ENCODE data around the gene EHMT1.
"Not testable (repeated sequence)": the region's sequence is repeated elsewhere in the genome, so short reads cannot be mapped to it uniquely, and the experiment has no call there.

Gene EHMT1

DNA sequence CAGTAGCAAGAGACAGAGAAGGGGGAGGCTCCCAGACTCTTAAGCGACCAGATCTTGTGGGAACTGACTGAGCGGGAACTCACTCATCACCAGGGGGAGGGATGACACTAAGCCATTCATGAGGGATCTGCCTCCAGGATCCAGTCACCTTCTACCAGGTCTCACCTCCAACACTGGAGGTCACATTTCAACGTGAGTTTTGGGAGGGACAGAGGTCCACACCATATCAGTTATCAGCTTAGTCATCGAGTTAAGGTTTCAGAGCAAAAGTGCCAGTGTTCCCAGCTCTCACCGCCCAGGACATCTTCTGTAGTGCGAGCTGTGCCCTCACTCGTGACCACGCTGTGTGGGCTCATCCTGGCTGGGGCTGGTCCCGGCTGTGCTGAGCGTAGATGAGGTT, 160.1 kb downstream of the EHMT1 start:
- Histone ChIP-seq H3K9me3 (ENCODE audit: control insufficient read depth, low read length) (no peaks in the 10 kb centered on the region), H3K27me3 (replicated peaks; ENCODE audit: control insufficient read depth, insufficient read depth, low read length, poor library complexity, severe bottlenecking) (no peaks in the 10 kb centered on the region), H3K27ac (ENCODE audit: insufficient read depth, low read length, poor library complexity, severe bottlenecking) (no peak overlapping the region), H3K4me3 (ENCODE audit: insufficient read depth, low read depth, low read length, poor library complexity, severe bottlenecking) (no peak overlapping the region), H3K4me1 (ENCODE audit: control insufficient read depth, insufficient read depth, low read length, poor library complexity, severe bottlenecking) (no peaks in the 10 kb centered on the region), H3K36me3 (ENCODE audit: control insufficient read depth, insufficient read depth, low read length) (peaks cover 76% of the 10 kb centered on the region)
- no peak for DNase-seq

DNA sequence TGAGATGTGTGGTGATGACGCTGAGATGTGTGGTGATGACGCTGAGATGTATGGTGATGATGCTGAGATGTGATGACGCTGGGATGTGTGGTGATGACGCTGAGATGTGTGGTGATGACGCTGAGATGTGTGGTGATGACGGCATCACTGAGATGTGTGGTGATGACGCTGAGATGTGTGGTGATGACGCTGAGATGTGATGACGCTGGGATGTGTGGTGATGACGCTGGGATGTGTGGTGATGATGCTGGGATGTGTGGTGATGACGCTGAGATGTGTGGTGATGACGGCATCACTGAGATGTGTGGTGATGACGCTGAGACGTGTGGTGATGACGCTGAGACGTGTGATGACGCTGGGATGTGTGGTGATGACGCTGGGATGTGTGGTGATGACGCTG, 161.2 kb downstream of the EHMT1 start:
- H3K36me3 ChIP-seq (ENCODE audit: control insufficient read depth, insufficient read depth, low read length), result peaks cover 82% of the 10 kb centered on the region
- not testable (repeated sequence) for H3K4me3 ChIP-seq (ENCODE audit: insufficient read depth, low read depth, low read length, poor library complexity, severe bottlenecking); H3K4me1 ChIP-seq (ENCODE audit: control insufficient read depth, insufficient read depth, low read length, poor library complexity, severe bottlenecking); H3K27me3 ChIP-seq (replicated peaks; ENCODE audit: control insufficient read depth, insufficient read depth, low read length, poor library complexity, severe bottlenecking); H3K27ac ChIP-seq (ENCODE audit: insufficient read depth, low read length, poor library complexity, severe bottlenecking); DNase-seq; H3K9me3 ChIP-seq (ENCODE audit: control insufficient read depth, low read length)

DNA sequence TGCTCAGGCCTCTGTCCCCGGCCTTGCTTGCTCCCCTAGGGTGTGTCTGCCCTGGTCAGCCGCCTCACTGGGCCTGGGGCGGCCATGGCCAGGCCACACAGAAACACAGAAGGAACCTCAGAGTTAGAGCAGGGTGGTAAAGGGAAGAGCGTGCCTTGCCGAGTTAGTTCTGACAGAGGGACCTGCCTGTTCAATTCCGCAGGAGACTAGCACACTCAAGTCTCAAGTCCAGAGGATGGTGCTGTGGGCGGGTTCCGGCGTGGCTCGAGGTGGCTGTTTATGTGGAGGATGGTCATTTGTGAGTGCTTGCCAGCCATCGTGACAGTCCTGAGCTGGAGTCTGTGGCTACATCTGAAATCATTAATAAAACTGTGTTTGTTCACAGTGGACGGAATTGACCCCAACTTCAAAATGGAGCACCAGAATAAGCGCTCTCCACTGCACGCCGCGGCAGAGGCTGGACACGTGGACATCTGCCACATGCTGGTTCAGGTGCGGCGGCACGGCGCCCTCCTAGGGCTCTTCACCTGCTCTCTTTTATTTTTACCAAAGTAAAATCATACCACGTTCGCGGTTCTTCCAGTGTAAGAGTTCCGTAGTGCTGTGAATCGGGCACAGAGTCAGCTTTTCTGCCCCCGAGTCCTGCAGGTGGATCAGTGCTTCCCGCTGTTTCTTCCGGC, 163.2 kb downstream of the EHMT1 start:
- no peak overlapping the region for H3K27ac ChIP-seq (ENCODE audit: insufficient read depth, low read length, poor library complexity, severe bottlenecking)
- no peaks in the 10 kb centered on the region for H3K27me3 ChIP-seq (replicated peaks; ENCODE audit: control insufficient read depth, insufficient read depth, low read length, poor library complexity, severe bottlenecking)
- H3K9me3 ChIP-seq (ENCODE audit: control insufficient read depth, low read length), result no peaks in the 10 kb centered on the region
- no peak overlapping the region for H3K4me3 ChIP-seq (ENCODE audit: insufficient read depth, low read depth, low read length, poor library complexity, severe bottlenecking)
- H3K4me1 ChIP-seq (ENCODE audit: control insufficient read depth, insufficient read depth, low read length, poor library complexity, severe bottlenecking), result no peaks in the 10 kb centered on the region
- DNase-seq, result no peak
- peaks cover 71% of the 10 kb centered on the region for H3K36me3 ChIP-seq (ENCODE audit: control insufficient read depth, insufficient read depth, low read length)

- Histone ChIP-seq H3K9me3 (ENCODE audit: control insufficient read depth, low read length) (no peaks in the 10 kb centered on the region), H3K36me3 (ENCODE audit: control insufficient read depth, insufficient read depth, low read length) (peaks cover 59% of the 10 kb centered on the region), H3K27ac (ENCODE audit: insufficient read depth, low read length, poor library complexity, severe bottlenecking) (no peak overlapping the region), H3K4me1 (ENCODE audit: control insufficient read depth, insufficient read depth, low read length, poor library complexity, severe bottlenecking) (no peaks in the 10 kb centered on the region), H3K27me3 (replicated peaks; ENCODE audit: control insufficient read depth, insufficient read depth, low read length, poor library complexity, severe bottlenecking) (no peaks in the 10 kb centered on the region), H3K4me3 (ENCODE audit: insufficient read depth, low read depth, low read length, poor library complexity, severe bottlenecking) (no peak overlapping the region)
- no peak for DNase-seq
Measured at GRCh38 chr9:137783521-137783920, 164.7 kb downstream of the EHMT1 start.

DNA sequence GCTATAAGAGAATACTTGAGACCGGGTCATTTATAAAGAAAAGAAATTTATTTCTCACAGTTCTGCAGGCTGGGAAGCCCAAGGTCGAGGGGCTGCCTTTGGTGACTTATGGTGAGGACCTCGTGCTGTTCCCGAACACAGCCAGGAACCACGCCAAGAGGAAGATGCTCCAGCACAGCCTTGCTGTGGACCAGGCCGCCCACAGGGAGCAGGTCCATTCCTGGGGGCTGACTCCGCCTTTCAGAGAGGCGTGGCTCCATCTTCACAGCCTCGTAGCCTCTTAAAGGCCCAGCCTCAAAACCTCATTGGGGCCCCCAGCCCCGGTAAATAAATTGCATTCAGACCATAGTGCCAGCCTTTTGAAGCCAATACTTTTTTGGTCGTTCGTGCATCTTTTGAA, 165.2 kb downstream of the EHMT1 start:
- Histone ChIP-seq H3K27ac (ENCODE audit: insufficient read depth, low read length, poor library complexity, severe bottlenecking) (no peak overlapping the region), H3K9me3 (ENCODE audit: control insufficient read depth, low read length) (no peaks in the 10 kb centered on the region), H3K36me3 (ENCODE audit: control insufficient read depth, insufficient read depth, low read length) (peaks cover 54% of the 10 kb centered on the region), H3K4me1 (ENCODE audit: control insufficient read depth, insufficient read depth, low read length, poor library complexity, severe bottlenecking) (no peaks in the 10 kb centered on the region), H3K4me3 (ENCODE audit: insufficient read depth, low read depth, low read length, poor library complexity, severe bottlenecking) (no peak overlapping the region), H3K27me3 (replicated peaks; ENCODE audit: control insufficient read depth, insufficient read depth, low read length, poor library complexity, severe bottlenecking) (no peaks in the 10 kb centered on the region)
- no peak for DNase-seq

- no peak for DNase-seq
- no peak overlapping the region for H3K27ac ChIP-seq (ENCODE audit: insufficient read depth, low read length, poor library complexity, severe bottlenecking)
- H3K36me3 ChIP-seq (ENCODE audit: control insufficient read depth, insufficient read depth, low read length), result peaks cover 46% of the 10 kb centered on the region
- H3K9me3 ChIP-seq (ENCODE audit: control insufficient read depth, low read length), result no peaks in the 10 kb centered on the region
- H3K27me3 ChIP-seq (replicated peaks; ENCODE audit: control insufficient read depth, insufficient read depth, low read length, poor library complexity, severe bottlenecking), result no peaks in the 10 kb centered on the region
- no peaks in the 10 kb centered on the region for H3K4me1 ChIP-seq (ENCODE audit: control insufficient read depth, insufficient read depth, low read length, poor library complexity, severe bottlenecking)
- no peak overlapping the region for H3K4me3 ChIP-seq (ENCODE audit: insufficient read depth, low read depth, low read length, poor library complexity, severe bottlenecking)
Measured at GRCh38 chr9:137784641-137785513, 166.1 kb downstream of the EHMT1 start.

DNA sequence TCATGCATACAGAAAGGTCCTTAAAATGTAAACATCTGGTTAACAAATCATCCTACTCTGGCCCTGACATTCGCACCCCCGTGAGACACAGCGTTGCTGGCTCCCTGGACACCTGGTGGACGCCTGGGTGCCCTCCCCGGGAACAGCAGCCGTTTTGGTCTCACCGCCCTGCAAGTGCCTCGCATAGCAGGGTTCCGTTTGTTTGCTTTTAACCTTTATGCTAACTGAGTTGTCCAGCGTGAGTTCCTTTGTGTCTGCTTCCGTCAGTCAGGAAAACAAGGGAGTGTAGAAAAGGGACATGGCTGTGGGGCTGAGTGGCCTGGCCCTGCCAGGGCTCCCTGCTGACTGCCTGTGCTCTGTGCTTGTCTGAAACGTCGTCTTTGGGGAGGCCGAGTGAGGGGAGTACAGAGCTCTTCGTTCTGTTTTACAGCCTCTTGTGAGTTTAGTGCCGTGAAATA, 166.9 kb downstream of the EHMT1 start:
- Histone ChIP-seq H3K4me3 (ENCODE audit: insufficient read depth, low read depth, low read length, poor library complexity, severe bottlenecking) (no peak overlapping the region), H3K27ac (ENCODE audit: insufficient read depth, low read length, poor library complexity, severe bottlenecking) (no peak overlapping the region), H3K36me3 (ENCODE audit: control insufficient read depth, insufficient read depth, low read length) (peaks cover 46% of the 10 kb centered on the region), H3K27me3 (replicated peaks; ENCODE audit: control insufficient read depth, insufficient read depth, low read length, poor library complexity, severe bottlenecking) (no peaks in the 10 kb centered on the region), H3K4me1 (ENCODE audit: control insufficient read depth, insufficient read depth, low read length, poor library complexity, severe bottlenecking) (no peaks in the 10 kb centered on the region), H3K9me3 (ENCODE audit: control insufficient read depth, low read length) (no peaks in the 10 kb centered on the region)
- no peak for DNase-seq

- peaks cover 47% of the 10 kb centered on the region for H3K36me3 ChIP-seq (ENCODE audit: control insufficient read depth, insufficient read depth, low read length)
- H3K9me3 ChIP-seq (ENCODE audit: control insufficient read depth, low read length), result no peaks in the 10 kb centered on the region
- H3K27me3 ChIP-seq (replicated peaks; ENCODE audit: control insufficient read depth, insufficient read depth, low read length, poor library complexity, severe bottlenecking), result no peaks in the 10 kb centered on the region
- H3K4me1 ChIP-seq (ENCODE audit: control insufficient read depth, insufficient read depth, low read length, poor library complexity, severe bottlenecking), result no peaks in the 10 kb centered on the region
- H3K27ac ChIP-seq (ENCODE audit: insufficient read depth, low read length, poor library complexity, severe bottlenecking), result no peak overlapping the region
- no peak overlapping the region for H3K4me3 ChIP-seq (ENCODE audit: insufficient read depth, low read depth, low read length, poor library complexity, severe bottlenecking)
- no peak for DNase-seq
Measured at GRCh38 chr9:137786511-137786920, 167.7 kb downstream of the EHMT1 start.

DNA sequence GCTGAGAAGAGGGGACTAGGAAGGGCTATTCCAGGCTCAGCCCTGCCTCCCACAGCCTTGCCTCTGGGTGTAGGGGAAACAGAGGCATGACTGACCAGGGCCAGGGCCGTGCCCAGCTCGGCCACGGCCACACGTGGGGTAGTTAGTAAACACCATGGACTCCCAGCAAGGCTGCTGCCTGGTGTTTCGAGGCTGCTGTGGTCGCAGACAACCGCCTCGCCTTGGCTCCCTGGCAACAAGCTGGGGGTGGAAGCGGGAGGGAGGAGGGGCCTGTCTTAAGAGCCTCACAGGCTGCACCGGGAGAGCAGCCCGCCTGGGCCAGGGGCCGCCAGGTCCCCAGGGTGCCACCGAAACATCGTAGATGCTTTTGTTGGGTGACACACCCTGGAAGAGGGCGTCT, 168.6 kb downstream of the EHMT1 start:
- Histone ChIP-seq H3K9me3 (ENCODE audit: control insufficient read depth, low read length) (no peaks in the 10 kb centered on the region), H3K36me3 (ENCODE audit: control insufficient read depth, insufficient read depth, low read length) (peaks cover 39% of the 10 kb centered on the region), H3K27ac (ENCODE audit: insufficient read depth, low read length, poor library complexity, severe bottlenecking) (no peak overlapping the region)

GRCh38 chr9:137787786-137788505, 169.1 kb downstream of the EHMT1 start:
- no peak overlapping the region for H3K27ac ChIP-seq (ENCODE audit: insufficient read depth, low read length, poor library complexity, severe bottlenecking)
- H3K36me3 ChIP-seq (ENCODE audit: control insufficient read depth, insufficient read depth, low read length), result peaks cover 37% of the 10 kb centered on the region
- no peak for DNase-seq
- no peaks in the 10 kb centered on the region for H3K9me3 ChIP-seq (ENCODE audit: control insufficient read depth, low read length)
- no peaks in the 10 kb centered on the region for H3K27me3 ChIP-seq (replicated peaks; ENCODE audit: control insufficient read depth, insufficient read depth, low read length, poor library complexity, severe bottlenecking)
- no peaks in the 10 kb centered on the region for H3K4me1 ChIP-seq (ENCODE audit: control insufficient read depth, insufficient read depth, low read length, poor library complexity, severe bottlenecking)
- H3K4me3 ChIP-seq (ENCODE audit: insufficient read depth, low read depth, low read length, poor library complexity, severe bottlenecking), result no peak overlapping the region

More for the DNA sequence above, 168.6 kb downstream of the EHMT1 start:
- DNase-seq, result no peak
- H3K4me3 ChIP-seq (ENCODE audit: insufficient read depth, low read depth, low read length, poor library complexity, severe bottlenecking), result no peak overlapping the region
- H3K4me1 ChIP-seq (ENCODE audit: control insufficient read depth, insufficient read depth, low read length, poor library complexity, severe bottlenecking), result no peaks in the 10 kb centered on the region
- H3K27me3 ChIP-seq (replicated peaks; ENCODE audit: control insufficient read depth, insufficient read depth, low read length, poor library complexity, severe bottlenecking), result no peaks in the 10 kb centered on the region

Measured in effector memory CD4-positive, alpha-beta T cell (primary cell).